HG03066 (cell line): ENCODE measurements around the gene DNAI4.
"Not testable (repeated sequence)": the region's sequence is repeated elsewhere in the genome, so short reads cannot be mapped to it uniquely, and the experiment has no call there.

Experiments
- ATAC-seq: cut with Tn5 transposase; IDR thresholded peaks from one replicate; pipeline ENCODE4 v1.9.1; 2021; ENCODE audit warnings: low read depth; ENCODE audit not compliant: unreplicated experiment

DNAI4 gene

GRCh38 chr1:66929691-66929998 lies 5.0 kb upstream of the DNAI4 start:
- no peak for ATAC-seq

- no peak for ATAC-seq
Observed at GRCh38 chr1:66929146-66929688, 4.6 kb upstream of the DNAI4 start.

- no peak for ATAC-seq
Observed at GRCh38 chr1:66927528-66927927, 2.9 kb upstream of the DNAI4 start.

GRCh38 chr1:66925944-66926343 lies 1.3 kb upstream of the DNAI4 start:
- no peak for ATAC-seq

- ATAC-seq: peak; percentile 2
Observed at GRCh38 chr1:66925558-66925910, 878 bp upstream of the DNAI4 start.

- no peak for ATAC-seq
Observed at GRCh38 chr1:66920543-66920942, 4.1 kb downstream of the DNAI4 start.

GRCh38 chr1:66919828-66920227 lies 4.8 kb downstream of the DNAI4 start:
- no peak for ATAC-seq

GRCh38 chr1:66919063-66919462 lies 5.6 kb downstream of the DNAI4 start:
- no peak for ATAC-seq

- ATAC-seq: no peak
Observed at GRCh38 chr1:66917476-66917875, 7.2 kb downstream of the DNAI4 start.

- ATAC-seq: no peak
Observed at GRCh38 chr1:66916320-66916719, 8.3 kb downstream of the DNAI4 start.

- not testable (repeated sequence) for ATAC-seq
Observed at GRCh38 chr1:66915203-66915602, 9.5 kb downstream of the DNAI4 start.

GRCh38 chr1:66893712-66894111 lies 30.9 kb downstream of the DNAI4 start:
- ATAC-seq: no peak

GRCh38 chr1:66890621-66891020 lies 34.0 kb downstream of the DNAI4 start:
- ATAC-seq: no peak

GRCh38 chr1:66889030-66889429 lies 35.6 kb downstream of the DNAI4 start:
- ATAC-seq: no peak

- ATAC-seq: no peak
Observed at GRCh38 chr1:66876664-66877063, 48.0 kb downstream of the DNAI4 start.

- ATAC-seq: no peak
Observed at GRCh38 chr1:66873111-66873510, 51.5 kb downstream of the DNAI4 start.

GRCh38 chr1:66872024-66872423 lies 52.6 kb downstream of the DNAI4 start:
- ATAC-seq: not testable (repeated sequence)

GRCh38 chr1:66867501-66867900 lies 57.2 kb downstream of the DNAI4 start:
- ATAC-seq: no peak

GRCh38 chr1:66860529-66860928 lies 64.1 kb downstream of the DNAI4 start:
- no peak for ATAC-seq

GRCh38 chr1:66853379-66853778 lies 71.3 kb downstream of the DNAI4 start:
- ATAC-seq: no peak

GRCh38 chr1:66852870-66853269 lies 71.8 kb downstream of the DNAI4 start:
- ATAC-seq: no peak

GRCh38 chr1:66850989-66851388 lies 73.7 kb downstream of the DNAI4 start:
- no peak for ATAC-seq

GRCh38 chr1:66848193-66848592 lies 76.5 kb downstream of the DNAI4 start:
- no peak for ATAC-seq
